ENCODE measurements around the gene KCNQ1. TPM values are rescaled to one million over a fixed set of nuclear protein-coding genes. Genes with fewer than 3 reads are reported as not detected.

The KCNQ1 gene
- total and polyA plus RNA-seq, 9 of the 15 experiments (the other 6 are each of a cell fraction or from before 2014, with no cell fraction given): 0.44 TPM; not detected in 8

DNA sequence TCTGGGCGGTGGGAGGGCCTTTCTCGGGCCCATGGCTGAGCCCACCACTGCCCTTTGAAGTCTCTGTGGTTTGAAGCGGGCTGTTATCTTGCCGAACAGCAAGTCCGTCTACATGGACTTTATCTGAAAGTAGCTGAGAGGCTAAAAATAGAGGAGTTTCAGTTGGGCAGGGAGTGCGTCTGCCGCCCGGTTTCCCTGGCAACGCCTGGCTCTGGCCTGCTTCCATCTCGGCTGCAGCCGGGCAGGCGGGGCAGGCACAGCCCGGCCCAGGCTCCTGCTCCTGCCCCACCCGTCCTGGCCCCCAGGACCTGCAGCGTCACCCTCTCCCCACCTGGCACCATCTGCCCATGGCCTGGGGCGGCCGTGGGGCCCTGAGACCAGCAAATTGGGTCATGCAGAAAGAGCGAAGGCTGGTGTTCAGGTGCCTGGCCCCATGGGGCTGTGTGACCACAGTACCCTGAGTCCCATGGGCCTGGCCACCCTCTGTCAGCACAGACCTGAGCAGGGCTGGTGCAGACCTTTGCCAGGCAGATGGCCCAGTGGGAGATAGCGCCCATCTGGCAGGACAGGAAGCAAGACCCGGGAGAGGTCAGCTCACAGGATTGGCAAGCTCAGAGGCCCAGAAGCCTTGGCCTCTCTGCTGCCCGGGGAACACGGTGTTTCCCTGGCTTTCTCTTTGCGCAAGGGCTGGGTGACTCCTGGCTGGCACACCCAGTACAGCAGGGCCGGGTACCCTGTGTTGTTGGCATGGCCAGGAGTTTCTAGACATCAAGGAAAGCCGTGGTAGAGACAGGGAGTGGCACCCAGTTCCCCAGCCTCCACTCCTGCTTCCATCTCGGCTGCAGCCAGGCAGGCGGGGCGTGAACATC lies 334.1 kb downstream of the KCNQ1 start (continued):
- TF ChIP-seq EGR1 (conservative IDR thresholded peaks at IDR 0.05) (0 out of 2 replicates have a peak, but pooled peaks have one; percentile 12), ZNF140 (CRISPR knock-in tag; IDR thresholded peaks at IDR 0.05) (no peak), STAT5A (IDR thresholded peaks at IDR 0.05; ENCODE audit: borderline replicate concordance, low read length) (peak; percentile 78; the same call in 1 of the 2 replicates), NCOA6 (IDR thresholded peaks at IDR 0.05) (no peak), HDAC3 (IDR thresholded peaks at IDR 0.05; ENCODE audit: borderline replicate concordance, partially characterized antibody) (peak; percentile 94), KLF6 (CRISPR knock-in tag; IDR thresholded peaks at IDR 0.05; ENCODE audit: borderline replicate concordance) (no peak), ZNF584 (CRISPR knock-in tag; IDR thresholded peaks at IDR 0.05; ENCODE audit: low read depth) (peak; percentile 54; the same call in 1 of the 2 replicates), MYNN (IDR thresholded peaks at IDR 0.05) (peak; percentile 90), MYNN (CRISPR knock-in tag; IDR thresholded peaks at IDR 0.05) (no peak)
- TF ChIP-seq, protein P1, sequence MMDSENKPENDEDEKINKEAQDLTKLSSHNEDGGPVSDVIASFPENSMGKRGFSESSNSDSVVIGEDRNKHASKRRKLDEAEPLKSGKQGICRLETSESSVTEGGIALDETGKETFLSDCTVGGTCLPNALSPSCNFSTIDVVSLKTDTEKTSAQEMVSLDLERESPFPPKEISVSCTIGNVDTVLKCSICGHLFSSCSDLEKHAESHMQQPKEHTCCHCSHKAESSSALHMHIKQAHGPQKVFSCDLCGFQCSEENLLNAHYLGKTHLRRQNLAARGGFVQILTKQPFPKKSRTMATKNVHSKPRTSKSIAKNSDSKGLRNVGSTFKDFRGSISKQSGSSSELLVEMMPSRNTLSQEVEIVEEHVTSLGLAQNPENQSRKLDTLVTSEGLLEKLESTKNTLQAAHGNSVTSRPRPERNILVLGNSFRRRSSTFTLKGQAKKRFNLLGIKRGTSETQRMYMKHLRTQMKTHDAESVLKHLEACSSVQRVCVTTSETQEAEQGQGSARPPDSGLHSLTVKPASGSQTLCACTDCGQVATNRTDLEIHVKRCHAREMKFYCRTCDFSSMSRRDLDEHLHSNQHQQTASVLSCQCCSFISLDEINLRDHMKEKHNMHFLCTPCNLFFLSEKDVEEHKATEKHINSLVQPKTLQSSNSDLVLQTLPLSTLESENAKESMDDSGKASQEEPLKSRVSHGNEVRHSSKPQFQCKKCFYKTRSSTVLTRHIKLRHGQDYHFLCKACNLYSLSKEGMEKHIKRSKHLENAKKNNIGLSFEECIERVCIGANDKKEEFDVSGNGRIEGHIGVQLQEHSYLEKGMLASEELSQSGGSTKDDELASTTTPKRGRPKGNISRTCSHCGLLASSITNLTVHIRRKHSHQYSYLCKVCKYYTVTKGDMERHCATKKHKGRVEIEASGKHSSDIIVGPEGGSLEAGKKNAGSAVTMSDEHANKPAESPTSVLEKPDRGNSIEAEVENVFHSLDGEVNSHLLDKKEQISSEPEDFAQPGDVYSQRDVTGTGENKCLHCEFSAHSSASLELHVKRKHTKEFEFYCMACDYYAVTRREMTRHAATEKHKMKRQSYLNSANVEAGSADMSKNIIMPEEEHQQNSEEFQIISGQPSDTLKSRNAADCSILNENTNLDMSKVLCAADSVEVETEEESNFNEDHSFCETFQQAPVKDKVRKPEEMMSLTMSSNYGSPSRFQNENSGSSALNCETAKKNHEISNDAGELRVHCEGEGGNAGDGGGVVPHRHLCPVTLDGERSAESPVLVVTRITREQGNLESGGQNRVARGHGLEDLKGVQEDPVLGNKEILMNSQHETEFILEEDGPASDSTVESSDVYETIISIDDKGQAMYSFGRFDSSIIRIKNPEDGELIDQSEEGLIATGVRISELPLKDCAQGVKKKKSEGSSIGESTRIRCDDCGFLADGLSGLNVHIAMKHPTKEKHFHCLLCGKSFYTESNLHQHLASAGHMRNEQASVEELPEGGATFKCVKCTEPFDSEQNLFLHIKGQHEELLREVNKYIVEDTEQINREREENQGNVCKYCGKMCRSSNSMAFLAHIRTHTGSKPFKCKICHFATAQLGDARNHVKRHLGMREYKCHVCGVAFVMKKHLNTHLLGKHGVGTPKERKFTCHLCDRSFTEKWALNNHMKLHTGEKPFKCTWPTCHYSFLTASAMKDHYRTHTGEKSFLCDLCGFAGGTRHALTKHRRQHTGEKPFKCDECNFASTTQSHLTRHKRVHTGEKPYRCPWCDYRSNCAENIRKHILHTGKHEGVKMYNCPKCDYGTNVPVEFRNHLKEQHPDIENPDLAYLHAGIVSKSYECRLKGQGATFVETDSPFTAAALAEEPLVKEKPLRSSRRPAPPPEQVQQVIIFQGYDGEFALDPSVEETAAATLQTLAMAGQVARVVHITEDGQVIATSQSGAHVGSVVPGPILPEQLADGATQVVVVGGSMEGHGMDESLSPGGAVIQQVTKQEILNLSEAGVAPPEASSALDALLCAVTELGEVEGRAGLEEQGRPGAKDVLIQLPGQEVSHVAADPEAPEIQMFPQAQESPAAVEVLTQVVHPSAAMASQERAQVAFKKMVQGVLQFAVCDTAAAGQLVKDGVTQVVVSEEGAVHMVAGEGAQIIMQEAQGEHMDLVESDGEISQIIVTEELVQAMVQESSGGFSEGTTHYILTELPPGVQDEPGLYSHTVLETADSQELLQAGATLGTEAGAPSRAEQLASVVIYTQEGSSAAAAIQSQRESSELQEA (IDR thresholded peaks at IDR 0.05; ENCODE audit: low read depth): no peak
